HUES48 (cell line): ENCODE measurements around the gene FAM234B.

Experiments
- H3K27ac ChIP-seq: one replicate; pipeline ENCODE4 v1.7.0; 2013; ENCODE audit warnings: low read depth, low read length, inconsistent platforms
- H3K27me3 ChIP-seq: 2 replicates; pipeline ENCODE4 v1.6.1; 2013; ENCODE audit warnings: mild to moderate bottlenecking, low read length; ENCODE audit not compliant: control insufficient read depth, insufficient read depth
- H3K36me3 ChIP-seq: 2 replicates; pipeline ENCODE4 v1.6.1; 2013; ENCODE audit warnings: low read length; ENCODE audit not compliant: control insufficient read depth, insufficient read depth
- H3K4me1 ChIP-seq: 2 replicates; pipeline ENCODE4 v1.6.1; 2013; ENCODE audit warnings: mild to moderate bottlenecking, low read length; ENCODE audit not compliant: control insufficient read depth, insufficient read depth
- H3K4me3 ChIP-seq: 2 replicates; pipeline ENCODE4 v1.5.1; 2013; ENCODE audit warnings: mild to moderate bottlenecking, low read depth, low read length
- H3K9ac ChIP-seq: 2 replicates; pipeline ENCODE4 v1.6.1; 2013; ENCODE audit warnings: mild to moderate bottlenecking, low read depth, low read length, moderate library complexity
- H3K9me3 ChIP-seq: 2 replicates; pipeline ENCODE4 v1.6.1; 2013; ENCODE audit warnings: low read length; ENCODE audit not compliant: control insufficient read depth, insufficient read depth

The FAM234B gene

DNA sequence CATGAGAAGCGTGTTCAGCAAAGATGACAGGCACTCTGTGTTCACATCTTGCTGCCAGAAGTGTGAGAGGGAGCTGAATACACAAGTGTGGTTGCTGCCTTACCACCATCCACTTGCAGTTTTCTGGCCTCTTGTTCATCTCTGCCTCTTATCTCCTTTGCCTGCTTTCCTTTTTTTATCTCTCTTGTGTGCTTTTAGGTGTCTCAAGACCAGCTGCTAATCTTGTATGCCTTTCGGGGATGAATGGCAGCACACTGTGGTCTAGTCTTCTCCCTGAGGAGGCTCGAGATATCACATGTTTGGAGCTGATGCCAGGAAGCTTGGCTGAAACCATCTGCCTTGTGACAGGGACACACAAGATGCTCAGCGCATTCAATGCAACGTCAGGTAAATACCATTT lies 17.2 kb downstream of the FAM234B start:
- H3K4me1 ChIP-seq, result no peaks in the 10 kb centered on the region
- H3K27ac ChIP-seq, result no peak overlapping the region
- no peak overlapping the region for H3K9ac ChIP-seq
- H3K36me3 ChIP-seq, result peaks cover 49% of the 10 kb centered on the region
- H3K27me3 ChIP-seq, result no peaks in the 10 kb centered on the region
- no peak overlapping the region for H3K4me3 ChIP-seq
- H3K9me3 ChIP-seq, result no peaks in the 10 kb centered on the region

DNA sequence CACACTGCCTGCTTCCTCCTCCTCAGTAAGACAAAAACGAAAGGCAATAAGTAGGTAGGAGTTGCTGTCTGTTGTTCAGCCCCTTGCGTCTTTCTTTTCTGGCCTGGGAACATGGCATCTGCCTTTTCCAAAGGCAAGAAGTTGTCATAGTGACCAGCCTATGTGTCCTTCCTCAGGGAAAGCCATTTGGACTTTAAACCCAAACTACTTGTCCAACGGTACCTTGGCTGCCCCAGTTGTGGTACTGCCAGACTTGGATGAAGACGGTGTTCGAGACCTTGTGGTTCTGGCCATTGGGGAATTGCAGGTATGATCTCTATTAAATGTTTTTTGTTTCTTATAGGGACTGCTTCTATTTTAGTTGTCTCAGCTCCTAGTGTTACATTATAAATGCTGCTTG lies 18.5 kb downstream of the FAM234B start:
- Histone ChIP-seq H3K36me3 (peaks cover 56% of the 10 kb centered on the region), H3K9ac (no peak overlapping the region), H3K4me1 (no peaks in the 10 kb centered on the region), H3K27ac (no peak overlapping the region), H3K27me3 (no peaks in the 10 kb centered on the region), H3K4me3 (no peak overlapping the region), H3K9me3 (no peaks in the 10 kb centered on the region)

DNA sequence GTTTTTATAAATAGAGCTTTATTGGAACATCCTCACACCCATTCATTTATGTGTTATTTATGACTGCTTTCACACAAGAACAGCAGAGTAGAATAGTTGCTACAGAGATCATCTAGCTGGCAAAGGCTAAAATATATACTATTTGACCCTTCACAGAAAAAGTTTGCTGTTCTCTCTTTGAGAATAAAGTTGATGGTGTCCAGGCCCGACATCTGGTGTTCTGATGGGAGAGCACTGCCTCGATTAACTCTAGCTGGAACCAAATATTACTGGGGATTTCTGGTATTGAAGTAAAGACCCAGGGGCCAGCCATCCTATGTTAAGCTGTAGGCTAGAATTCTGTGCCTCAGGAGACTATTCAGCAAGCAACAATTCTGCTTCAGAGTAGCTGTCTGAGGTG lies 21.8 kb downstream of the FAM234B start:
- H3K4me1 ChIP-seq, result no peaks in the 10 kb centered on the region
- no peak overlapping the region for H3K9ac ChIP-seq
- no peak overlapping the region for H3K4me3 ChIP-seq
- H3K27me3 ChIP-seq, result no peaks in the 10 kb centered on the region
- H3K9me3 ChIP-seq, result no peaks in the 10 kb centered on the region
- H3K36me3 ChIP-seq, result peaks cover 58% of the 10 kb centered on the region
- H3K27ac ChIP-seq, result no peak overlapping the region

DNA sequence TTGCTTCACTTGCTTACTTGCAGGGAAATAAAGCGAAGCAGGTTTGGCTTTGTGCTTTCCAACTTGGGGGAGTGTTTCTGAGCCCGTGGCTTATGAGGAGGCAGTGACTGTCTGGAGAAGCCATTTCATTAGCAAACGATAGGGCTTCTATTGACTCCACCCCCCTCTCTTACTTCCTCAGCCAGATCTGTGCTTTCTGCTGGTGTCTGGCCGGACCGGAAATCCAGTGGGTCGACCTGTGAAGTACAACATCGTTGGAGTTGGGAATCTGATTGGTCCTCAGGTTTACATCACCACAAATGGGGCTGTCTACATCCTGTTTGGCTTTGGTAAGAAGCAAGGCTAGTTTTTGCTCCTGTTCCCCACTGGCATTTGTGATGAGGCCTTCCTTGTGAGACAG lies 22.3 kb downstream of the FAM234B start:
- H3K36me3 ChIP-seq, result peaks cover 58% of the 10 kb centered on the region
- H3K9ac ChIP-seq, result no peak overlapping the region
- H3K4me1 ChIP-seq, result no peaks in the 10 kb centered on the region
- no peak overlapping the region for H3K27ac ChIP-seq
- no peak overlapping the region for H3K4me3 ChIP-seq
- H3K9me3 ChIP-seq, result no peaks in the 10 kb centered on the region
- H3K27me3 ChIP-seq, result no peaks in the 10 kb centered on the region

DNA sequence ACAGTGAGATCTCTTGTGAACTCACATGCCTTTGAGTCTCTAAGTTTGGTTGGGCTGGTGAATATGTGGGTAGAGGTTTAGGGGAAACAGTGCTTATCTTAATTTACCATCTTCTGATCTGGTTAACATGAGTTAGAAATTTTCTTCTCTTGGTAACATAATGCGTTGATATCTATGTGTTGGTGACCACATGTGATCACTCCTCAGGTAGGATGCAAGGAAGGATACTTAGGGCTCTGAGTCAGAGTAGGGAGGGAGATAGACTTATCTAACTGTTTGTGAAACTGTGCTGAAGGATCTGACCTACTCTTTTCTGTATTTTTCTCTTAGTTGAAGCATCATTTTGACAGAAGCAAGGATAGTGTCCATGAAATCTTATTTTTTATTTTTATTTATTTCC lies 23.1 kb downstream of the FAM234B start:
- no peak overlapping the region for H3K9ac ChIP-seq
- peaks cover 59% of the 10 kb centered on the region for H3K36me3 ChIP-seq
- no peaks in the 10 kb centered on the region for H3K9me3 ChIP-seq
- no peaks in the 10 kb centered on the region for H3K27me3 ChIP-seq
- H3K4me1 ChIP-seq, result no peaks in the 10 kb centered on the region
- H3K4me3 ChIP-seq, result no peak overlapping the region
- H3K27ac ChIP-seq, result no peak overlapping the region

DNA sequence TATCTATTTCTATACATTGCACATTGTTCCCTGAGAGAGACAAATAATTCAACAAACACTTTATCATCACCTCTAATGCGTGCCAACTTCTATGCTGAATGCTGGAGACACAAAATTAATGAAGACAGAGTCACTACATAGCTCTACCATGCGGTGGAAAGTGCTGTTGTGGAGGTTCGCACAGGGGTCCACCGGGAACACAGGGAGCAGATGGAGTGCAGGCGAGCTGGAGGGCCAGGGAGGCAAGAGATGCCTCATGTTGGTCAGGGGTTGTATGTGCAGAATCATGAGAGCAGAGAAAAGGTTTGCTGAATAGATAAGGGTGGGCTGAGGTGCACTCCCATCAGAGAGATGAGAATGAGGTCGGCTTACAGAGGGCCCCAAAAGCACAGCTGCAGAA lies 25.2 kb downstream of the FAM234B start:
- no peaks in the 10 kb centered on the region for H3K9me3 ChIP-seq
- no peak overlapping the region for H3K9ac ChIP-seq
- H3K27me3 ChIP-seq, result no peaks in the 10 kb centered on the region
- H3K36me3 ChIP-seq, result peaks cover 60% of the 10 kb centered on the region
- no peaks in the 10 kb centered on the region for H3K4me1 ChIP-seq
- H3K27ac ChIP-seq, result no peak overlapping the region
- H3K4me3 ChIP-seq, result no peak overlapping the region

DNA sequence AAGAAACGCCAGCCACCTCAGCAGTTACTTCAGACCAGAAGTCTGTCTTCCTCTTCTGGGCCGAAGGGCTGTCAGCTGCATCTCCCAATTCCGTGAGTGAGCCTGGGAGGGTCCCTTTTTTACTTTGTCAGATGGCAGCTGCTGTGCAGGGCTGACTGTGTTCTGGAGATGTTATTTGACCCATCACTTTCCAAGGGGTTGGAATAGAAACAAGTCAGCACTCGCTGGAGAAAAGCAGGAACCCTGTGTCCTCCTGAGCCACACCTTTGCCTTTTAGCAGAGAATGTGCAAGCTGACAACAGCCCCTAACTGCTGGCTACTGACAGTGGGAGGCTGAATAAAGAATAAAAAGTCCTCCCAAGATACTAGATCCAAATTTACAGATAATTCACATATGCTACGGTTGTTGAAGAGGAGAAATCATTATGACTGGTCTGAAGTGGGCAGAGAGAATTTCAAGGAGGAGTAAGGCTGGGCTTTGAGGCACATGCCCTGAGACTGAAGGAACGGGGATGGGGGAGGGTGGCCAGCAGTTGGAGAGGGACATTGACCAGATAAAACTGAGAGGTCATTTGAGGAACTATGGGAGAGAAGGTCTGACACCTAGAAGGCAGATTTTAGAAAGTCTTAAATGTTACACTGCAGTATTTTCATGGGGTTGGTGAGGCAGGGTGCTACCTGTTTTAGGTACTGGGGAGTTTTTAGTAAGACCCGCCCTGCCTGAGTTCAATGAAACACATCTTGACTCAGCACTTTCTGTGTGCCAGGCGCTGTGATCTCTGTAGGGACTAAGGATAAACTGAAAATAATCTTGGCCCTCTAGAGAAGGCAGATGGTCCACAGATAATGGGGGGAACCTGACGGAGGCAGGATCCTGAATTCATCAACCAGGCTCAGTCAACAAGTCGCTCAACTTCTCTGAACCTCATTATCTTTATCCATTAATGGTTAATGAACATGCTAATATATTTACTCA lies 27.4 kb downstream of the FAM234B start:
- Histone ChIP-seq H3K27ac (no peak overlapping the region), H3K4me3 (no peak overlapping the region), H3K4me1 (no peaks in the 10 kb centered on the region), H3K36me3 (peaks cover 75% of the 10 kb centered on the region), H3K9me3 (no peaks in the 10 kb centered on the region), H3K9ac (no peak overlapping the region), H3K27me3 (no peaks in the 10 kb centered on the region)

DNA sequence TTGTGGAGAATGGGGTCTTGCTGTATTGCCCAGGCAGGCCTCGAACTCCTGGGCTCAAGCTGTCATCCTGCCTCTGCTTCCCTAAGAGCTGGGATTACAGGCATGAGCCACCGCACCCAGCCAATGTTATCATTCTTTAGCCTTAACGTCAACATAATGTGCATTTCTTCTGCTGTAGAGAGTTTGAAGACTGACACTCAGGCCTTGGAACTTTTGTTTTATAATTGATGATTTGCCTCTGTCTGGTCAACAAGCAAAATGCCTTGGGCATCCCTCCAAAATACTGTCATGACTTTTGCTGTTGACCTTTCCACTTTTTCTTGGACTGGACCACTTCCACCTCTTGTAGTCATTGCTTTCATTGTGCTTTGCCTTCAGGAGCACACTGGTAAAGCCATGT lies 29.0 kb downstream of the FAM234B start:
- Histone ChIP-seq H3K36me3 (peaks cover 65% of the 10 kb centered on the region), H3K9me3 (no peaks in the 10 kb centered on the region), H3K27ac (no peak overlapping the region), H3K27me3 (no peaks in the 10 kb centered on the region), H3K4me3 (no peak overlapping the region), H3K9ac (no peak overlapping the region), H3K4me1 (no peaks in the 10 kb centered on the region)

DNA sequence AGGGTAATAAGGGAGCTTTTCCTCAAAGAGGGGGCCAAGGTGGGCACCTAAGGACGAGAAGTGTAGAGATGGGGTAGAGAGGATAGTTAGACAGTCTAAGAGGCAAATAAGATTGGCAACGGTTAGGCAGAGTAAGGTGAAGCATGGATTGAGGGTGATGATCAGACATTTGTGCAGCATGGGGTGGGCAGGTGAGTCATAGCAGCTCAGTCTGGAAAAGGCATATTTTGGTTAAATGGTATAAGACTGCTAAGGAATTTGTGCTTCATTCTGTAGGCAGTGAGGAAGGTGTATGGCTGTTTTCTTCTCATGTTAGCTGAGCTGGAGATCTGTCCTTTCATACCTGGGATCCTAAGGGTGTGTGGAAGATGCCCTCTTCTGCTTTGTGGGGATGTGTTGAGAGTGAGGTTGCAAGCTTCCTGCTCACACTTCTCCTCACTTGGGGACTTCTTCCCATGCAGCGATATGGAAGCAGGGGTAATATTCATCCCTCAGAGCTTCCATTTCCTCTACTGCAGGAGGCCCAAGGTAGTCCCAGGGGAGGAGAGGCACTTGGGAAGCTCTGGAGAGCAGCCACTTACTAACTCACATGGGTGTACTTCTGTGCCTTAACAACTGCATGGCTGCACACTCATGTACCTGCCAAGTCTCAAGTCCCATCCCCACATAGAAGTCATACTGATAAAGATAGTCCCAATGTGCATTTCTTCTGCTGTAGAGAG lies 30.4 kb downstream of the FAM234B start:
- Histone ChIP-seq H3K4me1 (0 out of 2 replicates have a peak, but pooled peaks cover 2% of the 10 kb centered on the region), H3K27ac (no peak overlapping the region), H3K4me3 (no peak overlapping the region), H3K36me3 (peaks cover 53% of the 10 kb centered on the region), H3K9ac (no peak overlapping the region), H3K9me3 (no peaks in the 10 kb centered on the region), H3K27me3 (no peaks in the 10 kb centered on the region)

DNA sequence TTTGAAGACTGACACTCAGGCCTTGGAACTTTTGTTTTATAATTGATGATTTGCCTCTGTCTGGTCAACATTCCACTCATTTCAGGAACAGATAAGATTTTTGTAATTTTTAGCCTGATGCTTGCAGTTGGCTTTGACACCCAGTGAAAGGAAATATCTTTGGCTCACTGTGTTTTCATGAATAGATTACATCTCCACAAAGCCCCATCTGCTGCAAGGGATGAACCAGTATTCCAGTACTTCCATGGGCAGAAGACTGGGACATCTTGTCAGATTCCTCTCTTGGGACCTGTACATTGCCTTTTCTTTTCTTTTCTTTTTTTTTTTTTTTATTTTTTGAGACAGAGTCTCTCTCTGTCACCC lies 30.9 kb downstream of the FAM234B start:
- H3K9ac ChIP-seq, result no peak overlapping the region
- no peaks in the 10 kb centered on the region for H3K9me3 ChIP-seq
- H3K4me3 ChIP-seq, result no peak overlapping the region
- H3K36me3 ChIP-seq, result peaks cover 55% of the 10 kb centered on the region
- H3K4me1 ChIP-seq, result 0 out of 2 replicates have a peak, but pooled peaks cover 5% of the 10 kb centered on the region
- no peak overlapping the region for H3K27ac ChIP-seq
- no peaks in the 10 kb centered on the region for H3K27me3 ChIP-seq
